Endothelial cell of umbilical vein (primary cell): ENCODE data around the gene INTS11.

Experiments
- CTCF ChIP-seq, 2 donors: IDR thresholded peaks; 1 replicate in 1 of 2; 2 replicates in 1 of 2; pipeline ENCODE4 v1.5.1; 2011; ENCODE audit warnings: low read length in 2 of 2, mild to moderate bottlenecking in 2 of 2, moderate library complexity in 2 of 2, control low read depth in 1 of 2, inconsistent platforms in 1 of 2, low read depth in 1 of 2; ENCODE audit not compliant: insufficient read depth in 1 of 2; ENCODE audit errors: extremely low read depth in 1 of 2
- EZH2 ChIP-seq: IDR thresholded peaks from 2 replicates; pipeline ENCODE4 v1.6.1; 2012; ENCODE audit warnings: borderline replicate concordance, low read depth, mild to moderate bottlenecking, moderate library complexity, low read length, inconsistent platforms; ENCODE audit not compliant: severe bottlenecking
- JUN ChIP-seq: IDR thresholded peaks from 2 replicates; pipeline ENCODE4 v1.6.1; 2011; ENCODE audit warnings: borderline replicate concordance, low read depth; ENCODE audit not compliant: insufficient read length, insufficient read depth
- MAX ChIP-seq: IDR thresholded peaks from 2 replicates; pipeline ENCODE4 v1.6.1; 2011; ENCODE audit not compliant: insufficient read depth, insufficient read length
- MYC ChIP-seq: IDR thresholded peaks from one replicate; pipeline ENCODE4 v1.6.1; 2011; ENCODE audit warnings: mild to moderate bottlenecking, low read depth, low read length
- POLR2A ChIP-seq: IDR thresholded peaks from 2 replicates; pipeline ENCODE4 v1.6.1; 2012; ENCODE audit warnings: low read depth, mild to moderate bottlenecking, control low read depth, low read length
- POLR2AphosphoS5 ChIP-seq: IDR thresholded peaks from 2 replicates; pipeline ENCODE4 v1.6.1; 2012; ENCODE audit warnings: low read depth, mild to moderate bottlenecking, control low read depth, low read length, moderate library complexity; ENCODE audit not compliant: insufficient read depth

- no peak for TF ChIP-seq POLR2AphosphoS5
- no peak for TF ChIP-seq CTCF (IDR thresholded peaks at IDR 0.05; ENCODE audit: extremely low read depth in 1 of 2, insufficient read depth in 1 of 2, low read depth in 1 of 2, low read length in 2 of 2)
- TF ChIP-seq EZH2, result no peak
- no peak for TF ChIP-seq POLR2A
- TF ChIP-seq MAX, result no peak
- TF ChIP-seq MYC, result no peak
- TF ChIP-seq JUN, result no peak
These were observed 14.4 kb downstream of the INTS11 start for GRCh38 chr1:1310109-1310385.
